ENCODE measurements around the gene FXYD2. TPM values are rescaled to one million over a fixed set of nuclear protein-coding genes. Genes with fewer than 3 reads are reported as not detected.
A peak's percentile ranks its signal among the peaks of the same experiment; 100 is the strongest.

The FXYD2 gene
- total and polyA plus RNA-seq, 10 of the 15 experiments (the other 5 are each of a cell fraction or from before 2014, with no cell fraction given), result 1.2 to 4.5 (median 2.4) TPM

GRCh38 chr11:117817368-117818040 is 7.0 kb downstream of the FXYD2 start (continued):
- peak in 1 of 2 experiments; percentile 3; a peak in 1 of 4 replicates for TF ChIP-seq BHLHE40 (IDR thresholded peaks at IDR 0.05; ENCODE audit: borderline replicate concordance in 1 of 2, low read depth in 2 of 2, low read length in 1 of 2)
- no peak for TF ChIP-seq SIN3A (IDR thresholded peaks at IDR 0.05; ENCODE audit: low read depth, low read length)
- no peak for TF ChIP-seq HDGF (IDR thresholded peaks at IDR 0.05)
- TF ChIP-seq RCOR1 (conservative IDR thresholded peaks at IDR 0.05; ENCODE audit: low read depth, low read length), result no peak
- no peak for TF ChIP-seq RB1 (IDR thresholded peaks at IDR 0.05; ENCODE audit: borderline replicate concordance)
- TF ChIP-seq POLR2AphosphoS5 (IDR thresholded peaks at IDR 0.05; ENCODE audit: low read length), result no peak
- TF ChIP-seq NFYA (IDR thresholded peaks at IDR 0.05; ENCODE audit: borderline replicate concordance, low read depth, low read length), result no peak

GRCh38 chr11:117816846-117817367 is 7.6 kb downstream of the FXYD2 start:
- no peak for TF ChIP-seq PAX8 (IDR thresholded peaks at IDR 0.05)
- peak; percentile 40; the same call in 1 of the 2 replicates for TF ChIP-seq LARP7 (IDR thresholded peaks at IDR 0.05)
- no peak for TF ChIP-seq EED (IDR thresholded peaks at IDR 0.05; ENCODE audit: low read depth)
- TF ChIP-seq PAX5 (IDR thresholded peaks at IDR 0.05; ENCODE audit: borderline replicate concordance, low read depth, low read length), result no peak
- 0 out of 2 replicates have a peak, but pooled peaks have one; percentile 43 for TF ChIP-seq SPI1 (IDR thresholded peaks at IDR 0.05; ENCODE audit: borderline replicate concordance, insufficient read depth, low read depth, low read length)
- TF ChIP-seq POLR2AphosphoS2 (IDR thresholded peaks at IDR 0.05; ENCODE audit: low read depth, low read length), result no peak
- Histone ChIP-seq H2AFZ (ENCODE audit: control insufficient read depth, low read depth, low read length) (peak overlapping the region; percentile 68), H3K27ac (ENCODE audit: control insufficient read depth, insufficient read depth) (peak overlapping the region; percentile 87), H3K4me1 (ENCODE audit: control insufficient read depth, insufficient read depth, low read length) (peaks cover 55% of the 10 kb centered on the region), H3K36me3 (ENCODE audit: control insufficient read depth in 2 of 2, insufficient read depth in 2 of 2, low read length in 1 of 2) (no peaks in the 10 kb centered on the region), H3K27me3 (replicated peaks in 1 of 2; ENCODE audit: control insufficient read depth in 2 of 2, insufficient read depth in 2 of 2, low read length in 1 of 2) (no peaks in the 10 kb centered on the region), H3K79me2 (ENCODE audit: control insufficient read depth, insufficient read depth, low read length) (peaks cover 2% of the 10 kb centered on the region; the same call in 1 of the 2 replicates), H3K4me2 (ENCODE audit: control insufficient read depth, insufficient read depth) (peak overlapping the region; percentile 49), H3K9ac (ENCODE audit: control insufficient read depth, insufficient read depth, low read length) (peak overlapping the region; percentile 66), H3K4me3 (no peak overlapping the region), H3K9me3 (replicated peaks; ENCODE audit: control insufficient read depth, insufficient read depth, low read length) (no peaks in the 10 kb centered on the region), H4K20me1 (ENCODE audit: control insufficient read depth, insufficient read depth) (no peaks in the 10 kb centered on the region)
- ChIA-PET SMC1A (ENCODE audit: uncharacterized antibody, unreplicated experiment) (interaction anchor here (0.6 to 11.7 kb wide), 25 partner anchors 11 to 585 kb away, joined by 3 to 318 read pairs (median 5); partner anchors contain the start of genes IL10RA and PCSK7), CTCF (interaction anchor here (0.6 to 16.0 kb wide), 40 partner anchors 9 to 590 kb away, joined by 3 to 503 read pairs (median 4); partner anchors contain the start of gene TMPRSS13), RAD21 (ENCODE audit: unreplicated experiment) (interaction anchor here (0.8 to 22.6 kb wide), 25 partner anchors 9 to 585 kb away, joined by 3 to 393 read pairs (median 4); partner anchors contain the start of genes IL10RA and PCSK7), POLR2A (interaction anchor here (0.6 to 4.8 kb wide), 9 partner anchors 9 to 392 kb away, joined by 3 to 47 read pairs (median 5); no protein-coding TSS in a partner anchor)
- no peak for FAIRE-seq
- no peak for DNase-seq (ENCODE audit: low read depth, low spot score)
- intact Hi-C loops (cut with micrococcal nuclease; ENCODE audit: unreplicated experiment), result loop anchor here (1.0 to 10.0 kb wide), 5 partner anchors 10 to 1892 kb away; partner anchors contain the start of genes KMT2A, PCSK7 and RNF214
- BruUV-seq (replicated peaks), result no TSS peak
- ATAC-seq, result no peak
- 65% methylated on average over 5 of the region's 5 CpGs for WGBS (ENCODE audit: insufficient coverage, insufficient replicate concordance, low lambda C conversion rate, missing lambda C conversion rate)
- in situ Hi-C loops (cut with MboI), result no loop called here
